AG09309 (cell line): Measurements from ENCODE around the gene GNAL.
A peak's percentile ranks its signal among the peaks of the same experiment; 100 is the strongest.
"Not testable (repeated sequence)": the region's sequence is repeated elsewhere in the genome, so short reads cannot be mapped to it uniquely, and the experiment has no call there.

Experiments
- DNase-seq: peaks from one replicate; pipeline ENCODE4 v3.0.0-alpha.2; 2010; ENCODE audit warnings: low read depth
- H3K4me3 ChIP-seq: 2 replicates; pipeline ENCODE4 v1.5.1; 2011; ENCODE audit warnings: mild to moderate bottlenecking, low read depth, low read length, moderate library complexity; ENCODE audit not compliant: control insufficient read depth
- TF ChIP-seq, protein P1 (sequence below): IDR thresholded peaks from 2 replicates; pipeline ENCODE4 v1.5.1; 2011; ENCODE audit warnings: mild to moderate bottlenecking, low read depth, low read length, inconsistent platforms; ENCODE audit not compliant: insufficient read depth, control insufficient read depth; ENCODE audit errors: missing control alignments

Gene GNAL

DNA sequence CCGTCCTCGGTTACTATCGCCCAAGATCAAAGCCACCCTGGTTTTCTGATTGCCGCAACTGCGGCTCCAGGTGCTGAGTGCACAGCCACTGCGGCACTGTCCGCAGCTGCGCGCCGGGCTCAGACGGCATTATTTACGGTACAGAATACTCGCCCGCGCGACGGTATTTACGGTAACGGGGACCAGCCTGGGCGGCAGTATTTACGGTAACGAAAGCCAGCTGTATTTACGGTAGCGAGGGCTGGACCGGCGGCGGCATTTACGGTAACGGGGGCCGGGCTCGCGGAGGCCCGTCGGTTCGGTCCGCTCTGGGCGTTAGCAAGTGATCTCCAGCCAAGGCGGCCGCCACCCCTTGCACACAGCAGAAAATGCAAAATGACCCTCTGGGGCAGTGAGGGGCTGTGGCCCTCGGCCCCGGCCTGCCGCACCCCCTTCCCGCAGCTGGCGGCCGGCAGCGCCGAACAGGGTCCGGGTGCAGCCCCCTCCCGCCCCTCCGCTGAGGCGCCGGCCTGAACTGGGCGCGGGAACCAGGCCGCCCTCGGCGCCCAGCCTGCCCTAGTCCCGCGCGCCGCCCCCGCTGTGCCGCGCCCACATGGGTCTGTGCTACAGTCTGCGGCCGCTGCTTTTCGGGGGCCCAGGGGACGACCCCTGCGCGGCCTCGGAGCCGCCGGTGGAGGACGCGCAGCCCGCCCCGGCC is at the start of gene GNAL:
Gene GNAL (plus strand): TSS at position 293 of the 697 bp plus-strand sequence. CDS start 300 bp downstream, at position 593.
- peak within 1 kb of the TSS; percentile 43 for H3K4me3 ChIP-seq
- TF ChIP-seq, protein P1, sequence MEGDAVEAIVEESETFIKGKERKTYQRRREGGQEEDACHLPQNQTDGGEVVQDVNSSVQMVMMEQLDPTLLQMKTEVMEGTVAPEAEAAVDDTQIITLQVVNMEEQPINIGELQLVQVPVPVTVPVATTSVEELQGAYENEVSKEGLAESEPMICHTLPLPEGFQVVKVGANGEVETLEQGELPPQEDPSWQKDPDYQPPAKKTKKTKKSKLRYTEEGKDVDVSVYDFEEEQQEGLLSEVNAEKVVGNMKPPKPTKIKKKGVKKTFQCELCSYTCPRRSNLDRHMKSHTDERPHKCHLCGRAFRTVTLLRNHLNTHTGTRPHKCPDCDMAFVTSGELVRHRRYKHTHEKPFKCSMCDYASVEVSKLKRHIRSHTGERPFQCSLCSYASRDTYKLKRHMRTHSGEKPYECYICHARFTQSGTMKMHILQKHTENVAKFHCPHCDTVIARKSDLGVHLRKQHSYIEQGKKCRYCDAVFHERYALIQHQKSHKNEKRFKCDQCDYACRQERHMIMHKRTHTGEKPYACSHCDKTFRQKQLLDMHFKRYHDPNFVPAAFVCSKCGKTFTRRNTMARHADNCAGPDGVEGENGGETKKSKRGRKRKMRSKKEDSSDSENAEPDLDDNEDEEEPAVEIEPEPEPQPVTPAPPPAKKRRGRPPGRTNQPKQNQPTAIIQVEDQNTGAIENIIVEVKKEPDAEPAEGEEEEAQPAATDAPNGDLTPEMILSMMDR: no peak
- DNase-seq: peak; percentile 47

DNA sequence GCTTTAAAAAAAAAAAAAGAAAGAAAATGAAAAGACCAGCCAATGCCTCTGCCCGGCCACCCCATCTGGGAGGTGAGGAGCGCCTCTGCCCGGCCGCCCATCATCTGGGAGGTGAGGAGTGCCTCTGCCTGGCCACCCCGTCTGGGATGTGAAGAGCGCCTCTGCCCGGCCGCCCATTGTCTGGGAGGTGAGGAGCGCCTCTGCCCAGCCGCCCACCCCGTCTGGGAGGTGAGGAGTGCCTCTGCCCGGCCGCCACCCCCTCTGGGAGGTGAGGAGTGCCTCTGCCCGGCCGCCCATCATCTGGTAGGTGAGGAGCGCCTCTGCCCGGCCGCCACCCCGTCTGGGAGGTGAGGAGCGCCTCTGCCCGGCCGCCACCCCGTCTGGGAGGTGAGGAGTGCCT is 41.8 kb upstream of the GNAL start:
- not testable (repeated sequence) for DNase-seq, H3K4me3 ChIP-seq

DNA sequence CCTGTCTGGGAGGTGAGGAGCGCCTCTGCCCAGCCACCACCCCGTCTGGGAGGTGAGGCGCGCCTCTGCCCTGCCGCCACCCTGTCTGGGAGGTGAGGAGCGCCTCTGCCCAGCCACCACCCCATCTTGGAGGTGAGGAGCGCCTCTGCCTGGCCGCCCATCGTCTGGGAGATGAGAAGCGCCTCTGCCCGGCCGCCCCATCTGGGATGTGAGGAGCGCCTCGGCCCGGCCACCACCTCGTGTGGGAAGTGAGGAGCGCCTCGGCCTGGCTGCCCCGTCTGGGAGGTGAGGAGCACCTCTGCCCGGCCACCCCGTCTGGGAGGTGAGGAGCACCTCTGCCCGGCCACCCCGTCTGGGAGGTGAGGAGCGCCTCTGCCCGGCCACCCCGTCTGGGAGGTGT is 41.3 kb upstream of the GNAL start:
- not testable (repeated sequence) for H3K4me3 ChIP-seq, DNase-seq

DNA sequence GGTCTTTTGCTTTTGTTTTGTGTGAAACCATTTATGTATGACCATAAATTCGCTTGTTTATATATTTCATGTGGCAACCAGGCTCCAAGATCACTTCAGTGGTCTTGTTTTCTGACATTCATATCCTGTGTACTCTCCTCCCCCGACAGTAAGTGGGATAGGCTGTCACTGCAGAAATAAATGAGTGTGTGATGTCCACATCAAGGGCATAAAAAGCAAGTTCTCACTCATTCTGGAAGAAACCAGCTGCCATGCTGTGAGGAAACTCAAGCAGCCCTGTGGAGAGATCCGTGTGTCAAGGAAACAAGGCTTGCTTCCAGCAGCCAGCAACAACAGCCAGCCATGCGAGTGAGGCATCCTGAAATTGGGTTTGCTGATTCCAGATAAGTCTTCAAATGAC is 39.2 kb upstream of the GNAL start:
- H3K4me3 ChIP-seq: no peak overlapping the region
- no peak for DNase-seq
- TF ChIP-seq, protein P1: no peak

DNA sequence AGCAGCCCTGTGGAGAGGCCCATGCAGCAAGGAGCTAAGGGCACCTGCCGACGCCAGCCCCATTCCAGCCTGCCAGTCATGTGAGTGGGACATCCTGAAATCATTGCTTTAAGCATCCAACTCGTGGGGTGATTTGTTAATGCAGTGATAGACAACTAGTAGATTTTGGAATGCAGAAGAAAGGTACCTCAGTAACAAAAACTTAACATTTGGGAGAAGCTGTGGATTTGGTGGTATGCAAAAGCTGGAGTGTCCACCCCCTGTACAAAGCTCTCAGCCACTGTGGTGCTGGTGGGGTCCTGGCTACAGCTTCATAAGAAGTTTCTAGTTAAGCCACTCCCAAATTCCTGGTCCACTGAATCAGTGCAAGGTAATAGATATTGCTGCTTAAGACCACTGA is 37.2 kb upstream of the GNAL start:
- no peak for DNase-seq
- no peak overlapping the region for H3K4me3 ChIP-seq
- TF ChIP-seq, protein P1: no peak

DNA sequence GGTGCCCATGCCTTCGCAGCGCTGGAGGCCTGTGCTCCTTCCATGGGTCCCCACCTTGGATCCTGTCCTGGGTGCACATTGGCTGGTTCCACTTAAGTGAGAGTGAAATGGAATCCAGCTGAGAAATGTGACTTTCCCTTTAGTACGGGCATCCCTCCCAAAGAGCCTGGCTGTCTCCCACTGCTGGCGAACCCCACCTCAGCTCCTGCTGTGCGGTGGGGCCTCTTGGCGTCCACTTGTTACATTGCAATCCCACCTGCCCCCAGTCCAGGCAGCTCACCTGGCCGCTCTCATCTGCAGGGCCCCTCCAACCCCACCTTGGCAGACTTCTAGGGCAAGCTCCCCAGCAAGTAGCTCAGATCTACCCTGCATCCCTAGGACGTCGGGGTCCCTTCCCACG is 35.5 kb upstream of the GNAL start:
- TF ChIP-seq, protein P1: no peak
- H3K4me3 ChIP-seq: no peak overlapping the region
- no peak for DNase-seq

DNA sequence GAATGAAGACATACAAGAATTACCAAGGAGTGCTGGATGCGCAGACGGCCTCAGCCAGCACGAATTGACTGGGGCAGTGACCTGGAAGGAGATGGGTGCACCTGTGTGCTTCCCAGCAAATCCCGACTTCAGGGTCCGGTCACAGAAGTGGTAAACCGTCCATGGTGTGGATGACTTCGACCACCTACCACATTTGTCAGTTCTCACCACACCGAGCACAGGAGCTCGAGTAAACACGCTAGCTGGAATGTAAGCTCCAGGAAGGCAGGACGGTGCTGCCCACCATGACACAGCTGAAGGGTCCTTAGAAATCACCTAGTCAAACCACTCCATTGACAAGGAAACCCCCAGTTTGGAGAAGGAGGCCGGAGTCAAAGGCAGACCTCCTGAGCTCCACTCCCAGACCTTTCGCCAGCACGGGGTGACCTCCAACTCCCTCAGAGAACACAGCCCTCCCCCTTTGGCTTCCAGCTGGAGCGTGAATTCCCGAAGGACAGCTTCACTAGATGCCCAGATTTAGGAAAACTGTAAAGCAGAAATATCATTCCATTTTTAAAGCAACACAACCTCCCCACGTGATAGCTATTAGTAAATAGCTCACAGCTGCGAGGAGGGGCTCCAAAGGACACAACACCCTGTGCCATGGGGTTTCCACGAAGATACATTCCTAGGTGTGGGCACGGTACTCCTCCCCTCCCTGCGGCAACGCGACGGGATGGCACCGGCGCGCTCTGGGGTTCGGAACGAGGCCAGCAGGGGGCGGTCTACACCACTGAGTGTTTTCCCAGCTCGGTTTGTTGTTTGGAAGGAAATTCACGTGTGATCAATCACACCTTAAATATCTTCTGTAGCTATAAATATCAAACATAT is 34.1 kb upstream of the GNAL start:
- no peak for DNase-seq
- TF ChIP-seq, protein P1: peak; percentile 75
- H3K4me3 ChIP-seq: no peak overlapping the region
